ENCODE measurements around the gene ZNF221.
"Not testable (repeated sequence)": the region's sequence is repeated elsewhere in the genome, so short reads cannot be mapped to it uniquely, and the experiment has no call there.

ZNF221 gene

DNA sequence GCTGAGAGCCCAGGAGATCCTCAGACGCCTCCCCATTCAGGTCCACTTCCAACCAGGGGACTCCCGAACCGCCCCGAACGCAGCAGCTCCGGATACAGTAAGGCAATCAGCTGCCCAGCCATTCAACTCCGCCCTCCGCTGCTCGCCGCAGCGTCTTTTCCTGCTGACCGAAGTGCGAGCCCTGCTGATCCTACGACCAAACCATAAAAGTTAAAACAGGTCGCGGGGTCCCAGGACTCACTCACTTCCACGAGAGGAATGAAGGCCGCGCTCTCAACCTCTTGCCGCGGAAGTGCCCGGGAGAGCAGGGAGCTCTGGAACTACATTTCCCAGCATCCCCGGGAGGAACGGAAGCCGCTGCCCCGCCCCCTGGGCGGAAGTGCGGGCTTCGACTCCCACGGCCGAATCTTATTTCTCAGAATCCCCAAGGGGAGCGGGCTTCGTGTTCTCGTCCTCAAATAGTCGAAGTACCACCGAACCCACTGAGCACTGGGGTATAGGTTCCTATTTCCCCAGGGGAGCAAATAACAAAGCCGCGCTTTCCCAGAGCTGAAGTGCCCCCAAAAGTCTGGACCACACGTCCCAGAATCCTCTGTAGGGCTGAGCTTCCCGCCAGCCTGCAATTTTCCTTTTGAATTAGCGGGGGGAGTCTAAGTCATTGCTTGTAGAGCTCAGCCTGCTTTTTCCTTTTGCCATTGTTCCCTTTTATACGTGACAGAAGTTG is 15.9 kb upstream of the ZNF221 start, which contains the start of gene ZNF45:
Gene ZNF45, minus strand, starts transcription at position 298 of the 724 bp plus-strand sequence. CDS start 13,097 bp downstream, outside the sequence.
- in situ Hi-C loops (cut with HindIII; ENCODE audit: low sequenced_read_pairs), result no loop called here
- DNase-seq (ENCODE audit: low read depth), result peak; percentile 68

DNA sequence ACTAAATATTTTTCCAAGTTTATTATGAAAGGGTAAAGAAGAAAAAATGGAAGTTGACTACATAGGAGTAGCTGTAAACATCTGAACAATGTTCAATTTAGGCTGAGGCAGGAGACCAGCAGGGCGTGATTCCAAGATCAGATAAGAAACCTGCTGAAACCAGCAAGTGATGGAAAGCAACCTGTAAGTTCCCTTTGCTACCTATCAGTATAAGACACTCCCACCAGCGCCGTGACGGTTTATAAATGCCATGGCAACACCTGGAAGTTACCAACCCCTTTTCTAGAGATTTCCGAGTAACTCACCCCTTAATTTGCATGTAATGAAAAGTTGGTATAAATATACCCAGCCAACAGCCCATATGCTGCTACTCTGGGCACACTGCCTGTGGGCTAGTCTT is 14.8 kb upstream of the ZNF221 start:
- no peak overlapping the region for H3K4me3 ChIP-seq (ENCODE audit: low read depth, low read length)
- TF ChIP-seq, protein P1, sequence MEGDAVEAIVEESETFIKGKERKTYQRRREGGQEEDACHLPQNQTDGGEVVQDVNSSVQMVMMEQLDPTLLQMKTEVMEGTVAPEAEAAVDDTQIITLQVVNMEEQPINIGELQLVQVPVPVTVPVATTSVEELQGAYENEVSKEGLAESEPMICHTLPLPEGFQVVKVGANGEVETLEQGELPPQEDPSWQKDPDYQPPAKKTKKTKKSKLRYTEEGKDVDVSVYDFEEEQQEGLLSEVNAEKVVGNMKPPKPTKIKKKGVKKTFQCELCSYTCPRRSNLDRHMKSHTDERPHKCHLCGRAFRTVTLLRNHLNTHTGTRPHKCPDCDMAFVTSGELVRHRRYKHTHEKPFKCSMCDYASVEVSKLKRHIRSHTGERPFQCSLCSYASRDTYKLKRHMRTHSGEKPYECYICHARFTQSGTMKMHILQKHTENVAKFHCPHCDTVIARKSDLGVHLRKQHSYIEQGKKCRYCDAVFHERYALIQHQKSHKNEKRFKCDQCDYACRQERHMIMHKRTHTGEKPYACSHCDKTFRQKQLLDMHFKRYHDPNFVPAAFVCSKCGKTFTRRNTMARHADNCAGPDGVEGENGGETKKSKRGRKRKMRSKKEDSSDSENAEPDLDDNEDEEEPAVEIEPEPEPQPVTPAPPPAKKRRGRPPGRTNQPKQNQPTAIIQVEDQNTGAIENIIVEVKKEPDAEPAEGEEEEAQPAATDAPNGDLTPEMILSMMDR (IDR thresholded peaks at IDR 0.05; ENCODE audit: low read depth, low read length, missing control alignments), result no peak
- in situ Hi-C loops (cut with HindIII; ENCODE audit: low sequenced_read_pairs), result no loop called here
- DNase-seq (ENCODE audit: low read depth), result no peak

More for the DNA sequence above, 15.9 kb upstream of the ZNF221 start, which contains the start of gene ZNF45:
- TF ChIP-seq, protein P1 (IDR thresholded peaks at IDR 0.05; ENCODE audit: low read depth, low read length, missing control alignments), result no peak
- H3K4me3 ChIP-seq (ENCODE audit: low read depth, low read length), result peak within 1 kb of the TSS; percentile 58

DNA sequence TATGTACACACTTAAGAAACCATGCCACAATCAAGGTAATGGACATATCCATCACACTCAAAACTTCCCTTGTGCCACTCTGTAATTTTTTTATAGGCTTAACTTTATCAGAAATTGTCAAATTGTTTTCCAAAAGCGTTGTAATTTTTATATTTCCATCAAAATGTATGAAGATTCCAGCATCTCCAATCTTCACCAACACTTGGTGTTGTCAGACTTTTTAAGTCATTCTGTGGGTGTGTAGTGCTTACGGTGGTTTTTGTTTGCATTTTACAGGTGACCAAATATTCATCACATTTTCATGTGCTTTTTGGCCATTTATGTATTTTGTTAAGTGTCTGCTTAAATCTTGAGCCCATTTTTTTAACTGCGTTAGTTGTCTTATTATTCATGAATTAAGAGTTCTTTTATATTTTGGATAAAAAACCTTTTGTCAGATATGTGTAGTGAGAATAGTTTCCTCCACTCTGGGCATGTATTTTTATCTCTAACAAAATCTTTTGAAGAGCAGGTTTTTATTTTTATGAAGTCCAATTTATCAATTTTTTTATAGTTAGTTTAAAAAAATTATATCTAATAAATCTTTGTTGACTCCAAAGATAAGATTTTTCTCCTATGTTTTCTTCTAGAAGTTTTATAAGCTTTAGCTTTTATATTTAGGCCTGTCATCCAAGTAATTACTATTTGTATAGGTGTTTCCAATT is 11.3 kb upstream of the ZNF221 start:
- H3K4me3 ChIP-seq (ENCODE audit: low read depth, low read length), result no peak overlapping the region
- TF ChIP-seq, protein P1 (IDR thresholded peaks at IDR 0.05; ENCODE audit: low read depth, low read length, missing control alignments), result no peak
- DNase-seq (ENCODE audit: low read depth), result no peak
- in situ Hi-C loops (cut with HindIII; ENCODE audit: low sequenced_read_pairs), result no loop called here

DNA sequence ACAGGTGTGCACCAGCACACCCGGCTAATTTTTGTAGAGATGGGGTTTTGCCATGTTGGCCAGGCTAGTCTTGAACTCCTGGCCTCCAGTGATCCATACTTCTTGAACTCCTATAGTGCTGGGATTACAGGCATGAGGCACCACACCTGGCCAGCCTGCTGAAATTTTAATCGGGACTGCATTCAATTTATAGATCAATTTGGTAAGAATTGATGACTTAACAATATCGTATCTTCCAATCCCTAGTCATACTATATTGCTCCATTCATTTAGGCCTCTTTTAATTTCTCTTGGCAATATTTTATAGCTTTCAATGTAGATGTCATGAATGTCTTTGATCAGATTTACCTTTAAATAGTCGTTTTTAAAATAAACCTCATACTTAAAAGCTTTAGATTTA is 10.3 kb upstream of the ZNF221 start:
- DNase-seq (ENCODE audit: low read depth), result no peak
- TF ChIP-seq, protein P1 (IDR thresholded peaks at IDR 0.05; ENCODE audit: low read depth, low read length, missing control alignments), result no peak
- in situ Hi-C loops (cut with HindIII; ENCODE audit: low sequenced_read_pairs), result no loop called here
- H3K4me3 ChIP-seq (ENCODE audit: low read depth, low read length), result no peak overlapping the region

DNA sequence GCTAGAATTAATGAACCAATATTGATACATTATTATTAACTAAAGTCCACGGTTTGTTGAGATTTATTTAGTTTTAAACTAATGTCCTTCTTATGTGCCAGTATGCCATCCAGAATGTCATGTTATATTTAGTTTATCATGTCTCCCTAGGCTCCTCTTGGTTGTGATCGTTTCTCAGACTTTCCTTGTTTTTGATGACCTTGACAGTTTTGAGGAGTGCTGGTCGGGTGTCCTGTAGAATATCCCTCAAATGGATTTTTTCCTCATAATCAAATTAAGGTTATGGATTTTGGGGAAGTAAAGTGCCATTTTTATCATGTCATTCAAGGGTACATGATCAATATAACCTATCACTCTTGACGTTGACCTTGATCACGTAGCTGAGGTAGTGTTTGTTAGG is 9.8 kb upstream of the ZNF221 start:
- TF ChIP-seq, protein P1 (IDR thresholded peaks at IDR 0.05; ENCODE audit: low read depth, low read length, missing control alignments), result no peak
- no peak overlapping the region for H3K4me3 ChIP-seq (ENCODE audit: low read depth, low read length)
- in situ Hi-C loops (cut with HindIII; ENCODE audit: low sequenced_read_pairs), result no loop called here
- no peak for DNase-seq (ENCODE audit: low read depth)

DNA sequence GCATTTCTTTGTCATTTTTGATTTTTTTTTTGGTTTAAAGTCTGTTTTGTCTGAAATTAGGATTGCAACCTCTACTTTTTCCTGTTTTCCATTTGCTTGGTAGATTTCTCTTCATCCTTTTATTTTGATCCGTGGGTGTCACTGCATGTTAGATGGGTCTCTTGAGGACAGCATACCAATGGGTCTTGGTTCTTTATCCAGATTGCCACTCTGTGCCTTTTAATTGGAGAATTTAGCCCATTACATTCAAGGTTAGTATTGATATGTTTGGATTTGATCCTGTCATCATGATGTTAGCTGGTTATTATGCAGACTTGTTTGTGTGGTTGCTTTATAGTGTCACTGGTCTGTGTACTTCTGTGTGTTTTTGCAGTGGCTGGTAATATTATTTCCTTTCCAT is 3.6 kb upstream of the ZNF221 start:
- H3K4me3 ChIP-seq (ENCODE audit: low read depth, low read length); DNase-seq (ENCODE audit: low read depth); in situ Hi-C loops (cut with HindIII; ENCODE audit: low sequenced_read_pairs): not testable (repeated sequence)

DNA sequence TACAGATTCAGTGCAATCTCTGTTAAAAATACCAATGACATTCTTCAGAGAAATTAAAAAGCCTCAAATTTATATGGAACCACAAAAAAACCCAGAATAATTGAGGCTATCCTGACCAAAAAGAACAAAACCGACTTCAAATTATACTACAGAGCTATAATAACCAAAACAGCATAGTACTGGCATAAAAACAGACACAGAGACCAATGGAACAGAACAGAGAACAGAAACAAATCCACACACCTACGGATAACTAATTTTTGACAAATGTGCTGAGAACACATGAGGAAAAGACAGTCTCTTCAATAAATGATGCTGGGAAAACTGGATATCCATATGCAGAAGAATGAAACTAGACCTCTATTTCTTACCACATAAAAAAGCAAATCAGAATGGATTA is 1.2 kb upstream of the ZNF221 start:
- H3K4me3 ChIP-seq (ENCODE audit: low read depth, low read length); in situ Hi-C loops (cut with HindIII; ENCODE audit: low sequenced_read_pairs); DNase-seq (ENCODE audit: low read depth): not testable (repeated sequence)
